Measurements from ENCODE around the gene USP20. TPM values are rescaled to one million over a fixed set of nuclear protein-coding genes. Genes with fewer than 3 reads are reported as not detected.
A peak's percentile ranks its signal among the peaks of the same experiment; 100 is the strongest.

USP20 gene
- total and polyA plus RNA-seq, 10 of the 15 experiments (the other 5 are each of a cell fraction or from before 2014, with no cell fraction given) = 0.66 to 23.3 (median 11.0) TPM

GRCh38 chr9:129887334-129888292 lies 52.4 kb downstream of the USP20 start:
- WGBS (ENCODE audit: insufficient coverage, insufficient replicate concordance, low lambda C conversion rate, missing lambda C conversion rate) = 2% methylated on average over 27 of the region's 27 CpGs
- Histone ChIP-seq H2AFZ (ENCODE audit: control insufficient read depth, low read depth, low read length) (no peak overlapping the region), H3K27ac (ENCODE audit: control insufficient read depth, insufficient read depth) (peak overlapping the region; percentile 96), H3K4me1 (ENCODE audit: control insufficient read depth, insufficient read depth, low read length) (peaks cover 82% of the 10 kb centered on the region), H3K36me3 (ENCODE audit: control insufficient read depth in 2 of 2, insufficient read depth in 2 of 2, low read length in 1 of 2) (peaks cover 10 to 15% of the 10 kb centered on the region in 2 experiments), H3K27me3 (replicated peaks in 1 of 2; ENCODE audit: control insufficient read depth in 2 of 2, insufficient read depth in 2 of 2, low read length in 1 of 2) (no peaks in the 10 kb centered on the region), H4K20me1 (ENCODE audit: control insufficient read depth, insufficient read depth) (no peaks in the 10 kb centered on the region; the same call in 1 of the 2 replicates), H3K9me3 (replicated peaks; ENCODE audit: control insufficient read depth, insufficient read depth, low read length) (no peaks in the 10 kb centered on the region), H3K9ac (ENCODE audit: control insufficient read depth, insufficient read depth, low read length) (peak overlapping the region; percentile 90), H3K79me2 (ENCODE audit: control insufficient read depth, insufficient read depth, low read length) (peaks cover 49% of the 10 kb centered on the region), H3K4me3 (peak overlapping the region; percentile 74), H3K4me2 (ENCODE audit: control insufficient read depth, insufficient read depth) (peak overlapping the region; percentile 100)
- in situ Hi-C loops (cut with MboI) (loop anchor here (5.0 kb wide), 2 partner anchors 105 to 155 kb away; partner anchors contain the start of gene FNBP1), intact Hi-C loops (cut with micrococcal nuclease; ENCODE audit: unreplicated experiment) (loop anchor here (1.0 to 5.0 kb wide), 7 partner anchors 13 to 210 kb away; no protein-coding TSS in a partner anchor)
- peak; percentile 38 for FAIRE-seq
- ChIA-PET SMC1A (ENCODE audit: uncharacterized antibody, unreplicated experiment) (interaction anchor here (0.8 to 3.5 kb wide), 20 partner anchors 14 to 166 kb away, joined by 3 to 42 read pairs (median 5); partner anchors contain the start of gene GPR107), POLR2A (interaction anchor here (0.8 to 5.2 kb wide), 18 partner anchors 7 to 166 kb away, joined by 3 to 79 read pairs (median 6); partner anchors contain the start of gene GPR107), RAD21 (ENCODE audit: unreplicated experiment) (interaction anchor here (0.8 to 5.4 kb wide), 24 partner anchors 14 to 212 kb away, joined by 3 to 89 read pairs (median 5); partner anchors contain the start of gene C9orf78), CTCF (interaction anchor here (0.6 to 2.8 kb wide), 18 partner anchors 17 to 1673 kb away, joined by 3 to 19 read pairs (median 3); no protein-coding TSS in a partner anchor)
- TSS peak; percentile 67 for BruUV-seq (replicated peaks)
- peak; percentile 3 for ATAC-seq
- DNase-seq (ENCODE audit: low read depth, low spot score) = peak; percentile 56
- peak; percentile 54; the same call in 1 of the 2 replicates for TF ChIP-seq SMARCA5 (IDR thresholded peaks at IDR 0.05)
- TF ChIP-seq POLR2AphosphoS2 (IDR thresholded peaks at IDR 0.05; ENCODE audit: low read depth, low read length) = no peak
- TF ChIP-seq PAX5 (IDR thresholded peaks at IDR 0.05; ENCODE audit: borderline replicate concordance, low read depth, low read length) = 0 out of 2 replicates have a peak, but pooled peaks have one; percentile 19
- no peak for TF ChIP-seq POLR2A (IDR thresholded peaks at IDR 0.05; ENCODE audit: low read depth, low read length)
- TF ChIP-seq ZNF384 (IDR thresholded peaks at IDR 0.05; ENCODE audit: borderline replicate concordance, low read depth, low read length) = no peak
- no peak for TF ChIP-seq RUNX3 (IDR thresholded peaks at IDR 0.05; ENCODE audit: low read length)
- TF ChIP-seq NFYB (IDR thresholded peaks at IDR 0.05; ENCODE audit: insufficient read depth, low read depth, low read length) = no peak
- TF ChIP-seq CBX3 (IDR thresholded peaks at IDR 0.05; ENCODE audit: borderline replicate concordance, low read depth) = no peak
- TF ChIP-seq, protein P1, sequence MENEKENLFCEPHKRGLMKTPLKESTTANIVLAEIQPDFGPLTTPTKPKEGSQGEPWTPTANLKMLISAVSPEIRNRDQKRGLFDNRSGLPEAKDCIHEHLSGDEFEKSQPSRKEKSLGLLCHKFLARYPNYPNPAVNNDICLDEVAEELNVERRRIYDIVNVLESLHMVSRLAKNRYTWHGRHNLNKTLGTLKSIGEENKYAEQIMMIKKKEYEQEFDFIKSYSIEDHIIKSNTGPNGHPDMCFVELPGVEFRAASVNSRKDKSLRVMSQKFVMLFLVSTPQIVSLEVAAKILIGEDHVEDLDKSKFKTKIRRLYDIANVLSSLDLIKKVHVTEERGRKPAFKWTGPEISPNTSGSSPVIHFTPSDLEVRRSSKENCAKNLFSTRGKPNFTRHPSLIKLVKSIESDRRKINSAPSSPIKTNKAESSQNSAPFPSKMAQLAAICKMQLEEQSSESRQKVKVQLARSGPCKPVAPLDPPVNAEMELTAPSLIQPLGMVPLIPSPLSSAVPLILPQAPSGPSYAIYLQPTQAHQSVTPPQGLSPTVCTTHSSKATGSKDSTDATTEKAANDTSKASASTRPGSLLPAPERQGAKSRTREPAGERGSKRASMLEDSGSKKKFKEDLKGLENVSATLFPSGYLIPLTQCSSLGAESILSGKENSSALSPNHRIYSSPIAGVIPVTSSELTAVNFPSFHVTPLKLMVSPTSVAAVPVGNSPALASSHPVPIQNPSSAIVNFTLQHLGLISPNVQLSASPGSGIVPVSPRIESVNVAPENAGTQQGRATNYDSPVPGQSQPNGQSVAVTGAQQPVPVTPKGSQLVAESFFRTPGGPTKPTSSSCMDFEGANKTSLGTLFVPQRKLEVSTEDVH (IDR thresholded peaks at IDR 0.05; ENCODE audit: low read depth, partially characterized antibody) = no peak
- no peak for TF ChIP-seq MYB (IDR thresholded peaks at IDR 0.05; ENCODE audit: borderline replicate concordance, low read depth, low read length)
- peak; percentile 83 for TF ChIP-seq EED (IDR thresholded peaks at IDR 0.05; ENCODE audit: low read depth)
- peak; percentile 12; the same call in 1 of the 2 replicates for TF ChIP-seq BMI1 (IDR thresholded peaks at IDR 0.05; ENCODE audit: borderline replicate concordance)
- TF ChIP-seq RCOR1 (conservative IDR thresholded peaks at IDR 0.05; ENCODE audit: low read depth, low read length) = 0 out of 2 replicates have a peak, but pooled peaks have one; percentile 43
- TF ChIP-seq EP300 (IDR thresholded peaks at IDR 0.05; ENCODE audit: borderline replicate concordance in 1 of 2, control insufficient read depth in 1 of 2, low read depth in 2 of 2, low read length in 2 of 2) = peak in 1 of 2 experiments; percentile 69; a peak in 1 of 4 replicates
- TF ChIP-seq, protein P2, sequence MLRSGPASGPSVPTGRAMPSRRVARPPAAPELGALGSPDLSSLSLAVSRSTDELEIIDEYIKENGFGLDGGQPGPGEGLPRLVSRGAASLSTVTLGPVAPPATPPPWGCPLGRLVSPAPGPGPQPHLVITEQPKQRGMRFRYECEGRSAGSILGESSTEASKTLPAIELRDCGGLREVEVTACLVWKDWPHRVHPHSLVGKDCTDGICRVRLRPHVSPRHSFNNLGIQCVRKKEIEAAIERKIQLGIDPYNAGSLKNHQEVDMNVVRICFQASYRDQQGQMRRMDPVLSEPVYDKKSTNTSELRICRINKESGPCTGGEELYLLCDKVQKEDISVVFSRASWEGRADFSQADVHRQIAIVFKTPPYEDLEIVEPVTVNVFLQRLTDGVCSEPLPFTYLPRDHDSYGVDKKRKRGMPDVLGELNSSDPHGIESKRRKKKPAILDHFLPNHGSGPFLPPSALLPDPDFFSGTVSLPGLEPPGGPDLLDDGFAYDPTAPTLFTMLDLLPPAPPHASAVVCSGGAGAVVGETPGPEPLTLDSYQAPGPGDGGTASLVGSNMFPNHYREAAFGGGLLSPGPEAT (IDR thresholded peaks at IDR 0.05; ENCODE audit: low read depth) = peak; percentile 34; the same call in 1 of the 2 replicates
